Astrocyte (in vitro differentiated cells and primary cell): ENCODE results near the gene TMEM222. TPM values are rescaled to one million over a fixed set of nuclear protein-coding genes. Genes with fewer than 3 reads are reported as not detected.

ENCODE experiments used
- DNase-seq: peaks from one replicate; pipeline ENCODE4 v3.0.0-alpha.2; 2010; ENCODE audit warnings: low read depth
- FAIRE-seq: peaks from 2 replicates; lab custom pipeline; 2011; peaks lifted over from hg19 to GRCh38; lab: Jason Lieb, UNC
- H2AFZ ChIP-seq: 2 replicates; pipeline ENCODE4 v1.6.0; 2012; ENCODE audit warnings: low read depth, low read length, inconsistent platforms
- H3K27ac ChIP-seq: 2 replicates; pipeline ENCODE4 v1.5.1; 2011; ENCODE audit warnings: low read depth, low read length, inconsistent platforms
- H3K27me3 ChIP-seq: 2 replicates; pipeline ENCODE4 v1.6.0; 2011; ENCODE audit warnings: low read length, inconsistent platforms; ENCODE audit not compliant: insufficient read depth
- H3K36me3 ChIP-seq: 2 replicates; pipeline ENCODE4 v1.5.1; 2011; ENCODE audit warnings: low read length, inconsistent platforms; ENCODE audit not compliant: insufficient read depth
- H3K4me1 ChIP-seq: 2 replicates; pipeline ENCODE4 v1.5.1; 2011; ENCODE audit warnings: low read length, inconsistent platforms; ENCODE audit not compliant: insufficient read depth
- H3K4me2 ChIP-seq: 2 replicates; pipeline ENCODE4 v1.6.0; 2012; ENCODE audit warnings: low read length, inconsistent platforms
- H3K4me3 ChIP-seq: 2 replicates; pipeline ENCODE4 v1.5.1; 2011; ENCODE audit warnings: low read depth, mild to moderate bottlenecking, low read length, inconsistent platforms; ENCODE audit not compliant: insufficient read depth
- H3K79me2 ChIP-seq: 2 replicates; pipeline ENCODE4 v1.6.0; 2012; ENCODE audit warnings: mild to moderate bottlenecking, low read length, inconsistent platforms; ENCODE audit not compliant: insufficient read depth
- H3K9ac ChIP-seq: 2 replicates; pipeline ENCODE4 v1.6.0; 2012; ENCODE audit warnings: mild to moderate bottlenecking, low read length, inconsistent platforms
- H3K9me3 ChIP-seq: 2 replicates; pipeline ENCODE4 v1.5.1; 2012; ENCODE audit warnings: low read depth, mild to moderate bottlenecking, low read length, inconsistent platforms; ENCODE audit not compliant: insufficient read depth
- H4K20me1 ChIP-seq: 2 replicates; pipeline ENCODE4 v1.6.0; 2012; ENCODE audit warnings: low read length, inconsistent platforms; ENCODE audit not compliant: insufficient read depth
- H3K27ac Mint-ChIP-seq: one replicate; pipeline ENCODE4 v1.8.0; 2021; ENCODE audit warnings: mild to moderate bottlenecking, mixed read lengths; ENCODE audit not compliant: unreplicated experiment
- H3K27me3 Mint-ChIP-seq: one replicate; pipeline ENCODE4 v1.8.0; 2021; ENCODE audit warnings: low read depth, mixed read lengths; ENCODE audit not compliant: unreplicated experiment
- H3K36me3 Mint-ChIP-seq: one replicate; pipeline ENCODE4 v1.8.0; 2021; ENCODE audit warnings: low read depth, mixed read lengths; ENCODE audit not compliant: unreplicated experiment
- H3K4me1 Mint-ChIP-seq: one replicate; pipeline ENCODE4 v1.8.0; 2021; ENCODE audit warnings: low read depth, mixed read lengths; ENCODE audit not compliant: unreplicated experiment
- H3K4me3 Mint-ChIP-seq: one replicate; pipeline ENCODE4 v1.8.0; 2021; ENCODE audit warnings: mild to moderate bottlenecking, moderate library complexity, mixed read lengths; ENCODE audit not compliant: unreplicated experiment
- H3K9me3 Mint-ChIP-seq: one replicate; pipeline ENCODE4 v1.8.0; 2021; ENCODE audit warnings: mild to moderate bottlenecking, mixed read lengths; ENCODE audit not compliant: unreplicated experiment
- EZH2 ChIP-seq: IDR thresholded peaks from 2 replicates; pipeline ENCODE4 v1.6.1; 2012; ENCODE audit warnings: mild to moderate bottlenecking, low read length, inconsistent platforms; ENCODE audit not compliant: insufficient read depth
- total RNA-seq: library from RNA; stranded (reverse); gene quantifications from 2 replicates; pipeline ENCODE4 v1.2.1, GENCODE V29; 2021
- TF ChIP-seq, protein P1 (sequence below): IDR thresholded peaks from 2 replicates; pipeline ENCODE4 v1.5.1; 2011; ENCODE audit warnings: low read depth, mild to moderate bottlenecking, inconsistent platforms, low read length, moderate library complexity; ENCODE audit not compliant: insufficient read depth

TMEM222 gene
- total RNA-seq, 1 donor from 2014 or later: 46.0 TPM

DNA sequence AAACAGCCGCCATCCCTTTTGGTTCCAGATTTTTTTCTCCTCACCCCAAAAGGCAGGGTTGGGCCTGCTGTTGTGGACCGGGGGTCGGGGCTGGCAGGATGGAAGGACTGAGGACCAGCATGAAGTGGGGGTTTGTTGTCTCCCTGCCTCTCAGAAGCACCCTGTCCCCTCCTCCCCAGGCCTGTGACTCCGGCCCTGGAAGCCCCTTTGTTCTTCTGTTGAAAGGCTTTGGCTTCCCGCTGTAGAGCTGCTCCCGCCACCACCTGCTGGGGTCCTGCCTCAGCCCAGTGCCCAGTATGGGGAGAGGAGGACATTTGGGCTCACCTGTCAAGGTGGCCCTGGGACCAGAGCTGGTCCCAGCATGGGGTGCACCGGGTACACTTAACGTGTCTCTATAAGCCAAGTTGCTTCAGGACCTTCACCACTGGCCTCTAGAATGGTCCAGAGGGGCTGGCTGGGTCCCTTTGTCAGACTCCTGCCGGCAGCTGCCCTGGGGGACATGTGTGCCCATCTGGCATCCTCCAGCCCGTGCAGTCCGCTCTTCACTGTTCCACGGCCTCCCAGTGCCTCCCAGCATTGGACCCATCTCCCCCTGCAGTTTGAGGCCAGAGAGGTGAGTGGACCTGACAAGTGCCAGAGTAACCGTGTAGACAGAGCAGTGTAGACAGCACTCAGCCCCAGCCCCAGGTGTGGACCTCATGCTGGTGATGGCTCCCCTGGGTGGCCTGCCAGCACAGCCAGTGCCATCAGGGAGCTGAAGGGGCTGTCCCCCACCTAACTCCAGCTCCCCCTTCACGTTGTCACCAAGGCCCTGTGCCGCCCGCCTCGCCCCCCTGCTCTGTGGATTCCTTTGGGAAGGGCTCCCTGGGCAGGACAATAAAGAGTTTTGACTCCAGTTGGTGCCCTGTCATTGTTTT, 13.8 kb downstream of the TMEM222 start:
- Histone ChIP-seq H3K27ac (no peak overlapping the region), H3K9me3 (no peaks in the 10 kb centered on the region), H3K9ac (no peak overlapping the region), H3K4me2 (no peak overlapping the region), H2AFZ (no peak overlapping the region), H3K36me3 (peaks cover 9% of the 10 kb centered on the region), H4K20me1 (peaks cover 16% of the 10 kb centered on the region), H3K4me3 (no peak overlapping the region), H3K79me2 (peaks cover 8% of the 10 kb centered on the region), H3K27me3 (no peaks in the 10 kb centered on the region), H3K4me1 (peaks cover 1% of the 10 kb centered on the region)
- no peak for TF ChIP-seq EZH2
- TF ChIP-seq, protein P1, sequence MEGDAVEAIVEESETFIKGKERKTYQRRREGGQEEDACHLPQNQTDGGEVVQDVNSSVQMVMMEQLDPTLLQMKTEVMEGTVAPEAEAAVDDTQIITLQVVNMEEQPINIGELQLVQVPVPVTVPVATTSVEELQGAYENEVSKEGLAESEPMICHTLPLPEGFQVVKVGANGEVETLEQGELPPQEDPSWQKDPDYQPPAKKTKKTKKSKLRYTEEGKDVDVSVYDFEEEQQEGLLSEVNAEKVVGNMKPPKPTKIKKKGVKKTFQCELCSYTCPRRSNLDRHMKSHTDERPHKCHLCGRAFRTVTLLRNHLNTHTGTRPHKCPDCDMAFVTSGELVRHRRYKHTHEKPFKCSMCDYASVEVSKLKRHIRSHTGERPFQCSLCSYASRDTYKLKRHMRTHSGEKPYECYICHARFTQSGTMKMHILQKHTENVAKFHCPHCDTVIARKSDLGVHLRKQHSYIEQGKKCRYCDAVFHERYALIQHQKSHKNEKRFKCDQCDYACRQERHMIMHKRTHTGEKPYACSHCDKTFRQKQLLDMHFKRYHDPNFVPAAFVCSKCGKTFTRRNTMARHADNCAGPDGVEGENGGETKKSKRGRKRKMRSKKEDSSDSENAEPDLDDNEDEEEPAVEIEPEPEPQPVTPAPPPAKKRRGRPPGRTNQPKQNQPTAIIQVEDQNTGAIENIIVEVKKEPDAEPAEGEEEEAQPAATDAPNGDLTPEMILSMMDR: no peak
- Mint-ChIP-seq H3K27me3 (no peaks in the 10 kb centered on the region), H3K27ac (no peak overlapping the region), H3K36me3 (peaks cover 15% of the 10 kb centered on the region), H3K4me1 (peaks cover 8% of the 10 kb centered on the region), H3K4me3 (no peak overlapping the region), H3K9me3 (no peaks in the 10 kb centered on the region)
- FAIRE-seq (no peak), DNase-seq (no peak)

DNA sequence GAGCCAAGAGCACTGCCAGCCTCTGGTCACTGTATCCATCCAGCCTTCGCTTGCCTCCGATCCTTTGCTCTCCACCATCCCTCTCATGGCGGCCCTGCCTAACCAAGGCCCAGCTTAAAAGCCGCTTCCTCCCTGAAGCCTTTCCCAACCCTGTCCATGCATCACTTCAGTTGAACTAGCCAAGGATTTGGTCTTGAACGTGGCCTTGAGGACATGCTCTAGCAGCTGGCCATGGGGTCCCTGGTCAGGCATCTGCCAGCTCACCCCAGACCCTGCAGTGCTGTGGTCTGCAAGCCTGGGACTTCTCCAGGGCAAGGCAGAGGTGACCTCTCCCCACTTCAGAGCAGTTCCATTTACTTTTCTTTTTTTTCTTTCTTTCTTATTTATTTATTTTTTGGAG, 14.8 kb downstream of the TMEM222 start:
- Histone ChIP-seq H4K20me1 (peaks cover 11% of the 10 kb centered on the region), H2AFZ (no peak overlapping the region), H3K9me3 (no peaks in the 10 kb centered on the region), H3K4me3 (no peak overlapping the region), H3K27me3 (no peaks in the 10 kb centered on the region), H3K27ac (no peak overlapping the region), H3K79me2 (no peaks in the 10 kb centered on the region), H3K4me2 (no peak overlapping the region), H3K9ac (no peak overlapping the region), H3K4me1 (peaks cover 10% of the 10 kb centered on the region), H3K36me3 (peaks cover 9% of the 10 kb centered on the region)
- no peaks in the 10 kb centered on the region for H3K9me3 Mint-ChIP-seq
- FAIRE-seq: no peak
- peaks cover 17% of the 10 kb centered on the region for H3K4me1 Mint-ChIP-seq
- DNase-seq: no peak
- no peak overlapping the region for H3K27ac Mint-ChIP-seq
- no peak overlapping the region for H3K4me3 Mint-ChIP-seq
- peaks cover 12% of the 10 kb centered on the region for H3K36me3 Mint-ChIP-seq
- TF ChIP-seq, protein P1: no peak
- no peak for TF ChIP-seq EZH2
- H3K27me3 Mint-ChIP-seq: no peaks in the 10 kb centered on the region

DNA sequence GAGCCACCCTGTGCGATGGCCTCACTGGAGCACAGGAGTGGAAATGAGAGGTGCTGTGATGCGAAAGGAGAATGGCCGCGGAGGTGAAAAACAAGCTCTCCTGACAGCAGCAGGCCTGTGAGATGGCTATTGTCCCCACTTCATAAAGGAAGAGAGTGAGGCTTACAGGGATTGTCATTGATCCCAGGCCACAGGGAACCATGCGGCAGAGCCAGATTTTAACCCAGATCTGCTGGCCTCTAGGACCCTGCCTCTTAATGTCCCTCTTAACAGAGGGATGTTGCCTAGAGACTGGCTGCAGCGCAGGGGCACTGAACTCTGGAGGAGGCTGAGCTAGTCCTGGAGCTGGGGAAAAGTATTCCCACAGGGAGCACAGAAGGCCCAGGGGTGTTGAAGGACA, 16.8 kb downstream of the TMEM222 start:
- no peaks in the 10 kb centered on the region for H3K9me3 ChIP-seq
- peaks cover 16% of the 10 kb centered on the region for H3K4me1 ChIP-seq
- H3K4me1 Mint-ChIP-seq: peaks cover 30% of the 10 kb centered on the region
- DNase-seq (no peak), FAIRE-seq (no peak)
- H3K79me2 ChIP-seq: no peaks in the 10 kb centered on the region
- no peak overlapping the region for H3K4me2 ChIP-seq
- TF ChIP-seq, protein P1: no peak
- TF ChIP-seq EZH2: no peak
- no peak overlapping the region for H3K9ac ChIP-seq
- H4K20me1 ChIP-seq: no peaks in the 10 kb centered on the region
- H3K27ac ChIP-seq: no peak overlapping the region
- H3K36me3 Mint-ChIP-seq: peaks cover 13% of the 10 kb centered on the region
- H3K27me3 ChIP-seq: no peaks in the 10 kb centered on the region
- H3K36me3 ChIP-seq: peaks cover 5% of the 10 kb centered on the region
- H3K27ac Mint-ChIP-seq: no peak overlapping the region
- no peak overlapping the region for H3K4me3 ChIP-seq
- H3K9me3 Mint-ChIP-seq: no peaks in the 10 kb centered on the region
- H3K27me3 Mint-ChIP-seq: no peaks in the 10 kb centered on the region
- H3K4me3 Mint-ChIP-seq: peak overlapping the region; percentile 23
- H2AFZ ChIP-seq: no peak overlapping the region
